Effector CD4-positive, alpha-beta T cell (primary cell): ENCODE results near the gene INSIG2.

Source experiments
- DNase-seq: peaks from one replicate; pipeline ENCODE4 v3.0.0-alpha.2; 2020

INSIG2 gene

DNA sequence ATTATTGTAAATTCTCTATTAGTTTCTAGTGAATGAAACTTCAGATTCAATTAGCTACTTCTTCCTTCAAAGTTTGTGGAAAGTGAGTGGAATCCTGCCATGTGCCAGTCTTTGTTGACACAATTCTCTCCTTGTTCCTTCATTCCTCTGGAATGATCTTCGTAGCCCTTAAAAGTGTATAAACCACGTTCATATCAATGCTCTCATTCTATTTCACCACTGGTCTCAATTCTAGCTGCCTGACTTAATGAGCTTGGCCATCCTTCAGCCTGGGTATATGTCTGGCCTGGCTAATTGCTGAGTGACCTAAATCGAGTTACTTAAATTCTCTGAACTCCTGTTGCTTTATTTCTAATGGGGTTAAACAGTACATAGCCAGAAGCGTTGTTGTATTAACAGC lies 43.5 kb downstream of the INSIG2 start:
- no peak for DNase-seq

DNA sequence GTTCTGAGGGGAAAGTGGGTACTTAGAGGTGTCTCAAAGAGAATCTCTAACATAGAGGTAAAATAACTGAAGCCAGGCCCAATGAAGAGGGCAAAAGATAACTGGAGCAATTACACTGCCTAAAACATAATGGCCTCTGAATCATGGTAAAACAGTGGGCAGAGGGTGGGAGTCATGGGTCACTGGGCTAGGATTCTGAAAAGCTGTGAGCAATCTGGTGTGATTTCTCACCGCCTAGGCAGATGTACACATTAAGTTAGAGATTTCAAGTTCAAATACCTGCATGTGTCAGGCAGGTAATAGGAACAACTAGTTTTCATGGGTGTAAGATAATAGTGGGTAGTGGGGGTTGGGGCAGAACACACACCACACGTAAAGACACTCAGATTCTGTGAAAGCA lies 45.6 kb downstream of the INSIG2 start:
- no peak for DNase-seq

DNA sequence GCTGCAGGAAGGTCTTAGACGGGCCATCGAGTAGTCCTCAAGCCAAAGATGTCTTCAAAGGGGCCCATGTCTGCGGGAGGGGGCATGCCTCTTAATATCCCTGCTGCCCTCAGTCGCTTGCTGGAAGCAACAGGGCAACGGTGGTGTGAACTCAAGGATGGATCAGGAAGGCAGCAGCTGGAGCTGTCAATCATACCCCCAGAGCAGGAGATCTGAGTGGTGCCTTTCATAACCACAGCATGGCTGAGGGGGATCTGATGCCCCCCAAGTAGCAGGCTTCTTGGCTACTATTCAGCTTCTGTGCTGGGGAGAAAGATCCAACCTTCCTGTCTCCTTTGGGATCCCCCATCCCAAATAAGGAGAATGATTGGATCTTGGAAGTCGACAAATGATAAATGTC lies 46.4 kb downstream of the INSIG2 start:
- no peak for DNase-seq

DNA sequence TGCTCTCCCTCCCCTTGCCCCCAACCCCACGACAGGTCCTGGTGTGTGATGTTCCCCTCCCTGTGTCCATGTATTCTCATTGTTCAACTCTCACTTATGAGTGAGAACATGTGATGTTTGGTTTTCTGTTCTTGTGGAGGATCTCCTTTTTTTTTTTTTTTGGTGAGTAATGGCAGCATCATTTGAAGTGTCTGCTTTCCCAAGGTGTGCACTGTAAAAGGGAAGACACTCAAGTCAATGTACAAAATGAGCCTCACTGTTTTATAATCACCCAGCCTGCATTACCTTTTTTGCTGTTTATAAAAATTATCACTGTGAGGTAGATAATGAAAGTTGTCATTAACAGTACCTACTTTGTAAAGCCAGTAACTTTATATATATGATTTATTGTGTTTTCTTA lies 56.9 kb downstream of the INSIG2 start:
- no peak for DNase-seq

DNA sequence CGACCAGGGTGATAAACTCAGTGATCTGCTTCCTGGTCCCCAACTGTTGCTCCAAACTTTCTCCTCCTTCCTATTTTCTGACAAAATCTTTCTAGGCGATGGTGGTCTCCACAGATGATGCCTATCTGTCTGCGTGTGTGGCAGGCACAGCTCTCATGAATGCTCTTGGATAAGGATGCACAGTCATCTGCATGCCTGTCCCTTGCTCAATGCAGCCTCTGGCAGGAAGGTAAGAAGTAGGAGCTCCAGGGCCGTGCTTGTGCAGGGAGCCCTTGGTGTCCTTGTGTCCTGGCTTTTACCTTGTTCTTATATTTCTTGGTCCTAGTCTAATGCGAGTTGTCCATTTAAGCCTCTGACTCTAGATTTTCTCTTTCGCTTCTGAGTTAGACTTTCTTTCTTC lies 57.5 kb downstream of the INSIG2 start:
- no peak for DNase-seq

DNA sequence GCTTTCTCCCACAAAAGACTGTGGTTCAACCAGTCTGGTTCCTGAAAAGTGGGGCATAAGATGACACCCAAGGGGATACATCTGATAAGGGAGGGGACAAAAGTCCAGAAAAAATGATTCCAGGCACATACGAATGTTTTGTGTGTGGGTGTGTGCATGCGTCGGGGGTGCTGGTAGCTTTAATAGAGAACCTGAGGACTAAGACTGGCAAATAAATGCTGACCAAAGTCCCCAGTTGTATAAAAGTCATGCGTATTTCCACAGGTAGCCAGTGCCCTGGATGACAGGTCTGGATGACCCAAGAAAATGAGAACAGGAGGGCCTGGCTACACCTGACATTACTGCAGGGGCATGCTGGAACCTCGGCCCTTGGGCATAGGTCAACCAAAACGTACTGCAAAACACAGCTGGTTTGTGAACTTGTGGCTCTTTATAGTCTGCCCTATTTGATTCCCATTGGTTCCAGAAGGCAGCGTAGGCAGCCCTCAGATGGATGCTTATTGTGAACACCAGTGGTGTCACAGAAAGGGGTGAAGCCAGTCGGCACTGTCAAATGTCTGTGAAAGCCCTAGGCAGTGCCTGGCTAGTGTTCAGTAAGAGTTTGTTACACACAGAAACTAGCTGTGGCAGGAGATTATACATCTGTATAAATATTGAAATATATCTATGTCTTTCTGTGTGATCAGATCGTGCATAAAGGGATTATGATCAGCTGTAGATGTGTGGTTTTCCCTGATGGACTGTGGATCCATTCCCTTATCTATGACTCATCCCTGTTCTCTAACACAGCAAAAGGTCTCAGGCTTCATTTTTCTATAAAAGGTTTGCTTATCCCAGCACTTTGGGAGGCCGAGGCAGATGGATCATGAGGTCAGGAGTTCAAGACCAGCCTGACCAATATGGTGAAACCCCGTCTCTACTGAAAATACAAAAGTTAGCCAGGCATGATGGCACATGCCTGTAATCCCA lies 58.3 kb downstream of the INSIG2 start:
- DNase-seq: no peak

DNA sequence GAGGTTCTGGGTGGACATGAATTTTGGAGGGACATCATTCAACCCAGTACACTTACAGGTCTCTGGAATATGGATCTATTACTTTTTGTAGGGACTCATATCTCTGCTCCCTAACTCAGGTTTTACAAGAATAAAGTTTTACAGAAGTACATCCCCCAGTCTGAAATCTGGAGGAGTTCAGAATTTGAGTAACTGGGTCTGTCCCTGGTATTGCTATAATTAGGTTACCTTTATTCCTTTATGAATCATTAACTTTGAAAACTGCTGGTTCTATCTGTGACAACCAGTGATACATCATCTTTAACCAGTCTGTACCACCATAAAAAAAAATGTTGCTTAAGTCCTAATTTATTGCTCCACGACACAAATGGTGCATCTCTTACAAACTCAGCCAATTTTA lies 59.9 kb downstream of the INSIG2 start:
- DNase-seq: no peak

DNA sequence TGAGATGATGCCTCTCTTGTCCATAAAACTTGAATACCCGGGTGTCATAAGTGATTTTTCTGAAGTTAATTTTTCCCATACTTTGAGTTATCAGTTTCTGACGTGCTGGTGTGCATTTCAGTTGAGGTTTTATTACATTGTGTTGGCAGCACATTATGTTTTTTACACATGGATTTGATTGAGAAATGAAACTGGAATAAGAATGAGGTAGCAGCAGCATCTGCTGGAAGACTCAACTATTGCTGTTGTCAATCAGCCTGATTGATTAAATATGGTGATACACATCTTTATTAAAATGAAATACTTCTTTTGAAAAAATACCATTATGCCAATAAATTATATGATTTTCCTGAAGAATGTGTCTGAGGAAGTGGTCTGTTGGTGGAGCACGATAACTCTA lies 60.5 kb downstream of the INSIG2 start:
- no peak for DNase-seq

DNA sequence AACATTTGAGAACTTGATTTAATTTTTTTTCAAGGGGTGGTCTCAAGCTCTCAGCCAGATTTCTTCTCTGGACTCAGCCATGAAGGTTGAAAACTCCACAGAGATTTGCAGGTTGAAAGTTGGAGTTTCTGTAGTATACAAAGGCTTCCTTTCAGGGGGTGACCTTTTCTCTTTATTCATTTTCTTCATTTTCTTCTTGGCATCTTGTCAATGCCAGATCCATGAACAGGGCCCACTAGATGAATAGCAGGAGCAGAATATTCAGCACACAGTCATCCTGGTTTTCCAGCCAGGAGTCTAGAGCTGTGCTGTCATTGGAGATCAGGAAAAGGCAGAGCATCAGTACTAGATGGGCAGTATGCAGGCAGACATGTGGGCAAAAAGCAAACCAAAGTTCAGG lies 62.0 kb downstream of the INSIG2 start:
- no peak for DNase-seq

DNA sequence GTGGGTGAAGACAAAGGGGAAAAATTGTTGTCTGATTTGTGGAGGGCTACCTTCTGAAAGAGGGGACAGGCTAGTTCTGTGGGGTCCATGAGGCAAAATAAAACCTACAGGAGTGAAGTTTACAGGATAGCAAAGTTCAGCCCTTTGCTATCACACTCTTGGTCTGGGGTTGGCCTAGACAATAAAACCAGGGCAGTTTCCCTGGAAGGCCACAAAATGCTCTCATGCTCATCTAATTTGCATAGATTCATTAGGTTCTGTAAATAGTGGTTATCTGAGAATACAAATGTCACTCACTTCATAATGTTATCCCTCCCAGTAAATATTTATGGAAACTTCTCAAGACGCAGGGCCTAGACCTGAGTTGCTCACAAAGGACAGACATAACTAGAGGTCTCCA lies 63.6 kb downstream of the INSIG2 start:
- no peak for DNase-seq

DNA sequence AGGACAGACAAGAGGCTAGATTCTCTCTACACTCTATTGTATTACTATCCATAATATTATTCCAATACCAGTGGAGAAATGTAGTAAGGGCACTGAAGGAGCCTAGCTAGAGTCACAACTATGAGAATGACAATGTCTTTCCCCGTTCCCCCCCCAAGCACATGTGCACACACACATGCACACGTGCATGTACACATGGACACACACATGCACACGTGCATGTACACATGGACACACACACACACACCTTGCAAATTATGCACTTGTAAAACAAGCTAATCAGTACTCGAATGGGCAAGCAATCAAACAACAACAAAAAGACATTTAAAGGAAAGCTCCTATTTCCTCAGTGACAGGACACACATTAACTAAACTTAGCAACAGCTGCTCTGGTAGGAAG lies 65.2 kb downstream of the INSIG2 start:
- DNase-seq: no peak

DNA sequence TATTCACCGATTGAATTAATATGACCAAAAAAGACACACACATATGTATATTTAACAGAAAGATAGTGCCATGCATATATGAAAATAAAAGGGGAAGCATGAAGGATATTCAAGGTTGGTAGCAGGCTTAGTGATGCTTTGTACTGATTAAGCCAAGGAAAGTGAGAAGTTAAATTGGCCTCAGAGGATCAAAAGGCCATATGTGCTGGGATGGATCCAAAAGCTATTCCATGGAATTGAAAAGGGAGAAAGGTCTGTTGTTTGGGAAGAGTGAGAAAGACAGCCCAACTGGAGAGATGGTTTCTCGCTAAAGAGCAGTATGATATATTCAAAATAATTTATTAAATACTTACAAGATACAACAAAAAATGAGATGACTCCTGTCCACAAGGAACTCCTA lies 65.9 kb downstream of the INSIG2 start:
- no peak for DNase-seq
